ENCODE measurements around the gene ALCAM.

The ALCAM gene

GRCh38 chr3:105349684-105350387, 16.9 kb upstream of the ALCAM start:
- DNase-seq (ENCODE audit: low spot score): no peak

DNA sequence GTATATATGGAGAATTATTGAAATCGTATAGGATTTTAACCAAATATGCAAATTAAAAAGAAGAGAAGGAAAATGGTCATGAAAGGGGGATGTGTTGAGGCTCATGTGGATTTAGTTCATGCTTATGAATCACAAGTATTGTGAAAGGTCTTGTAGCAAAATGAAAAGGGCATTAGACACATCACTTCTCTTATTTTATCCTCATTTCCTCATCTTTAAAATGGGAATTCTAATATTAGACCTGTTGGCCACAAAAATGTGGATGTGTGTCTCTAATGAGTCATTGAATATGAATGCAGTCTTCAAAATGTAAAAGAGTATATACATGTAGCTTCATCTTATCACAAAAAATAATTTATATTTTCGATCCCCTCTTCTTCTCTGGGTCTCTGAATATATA, 14.9 kb upstream of the ALCAM start:
- DNase-seq (ENCODE audit: low spot score): no peak
- TF ChIP-seq, protein P1, sequence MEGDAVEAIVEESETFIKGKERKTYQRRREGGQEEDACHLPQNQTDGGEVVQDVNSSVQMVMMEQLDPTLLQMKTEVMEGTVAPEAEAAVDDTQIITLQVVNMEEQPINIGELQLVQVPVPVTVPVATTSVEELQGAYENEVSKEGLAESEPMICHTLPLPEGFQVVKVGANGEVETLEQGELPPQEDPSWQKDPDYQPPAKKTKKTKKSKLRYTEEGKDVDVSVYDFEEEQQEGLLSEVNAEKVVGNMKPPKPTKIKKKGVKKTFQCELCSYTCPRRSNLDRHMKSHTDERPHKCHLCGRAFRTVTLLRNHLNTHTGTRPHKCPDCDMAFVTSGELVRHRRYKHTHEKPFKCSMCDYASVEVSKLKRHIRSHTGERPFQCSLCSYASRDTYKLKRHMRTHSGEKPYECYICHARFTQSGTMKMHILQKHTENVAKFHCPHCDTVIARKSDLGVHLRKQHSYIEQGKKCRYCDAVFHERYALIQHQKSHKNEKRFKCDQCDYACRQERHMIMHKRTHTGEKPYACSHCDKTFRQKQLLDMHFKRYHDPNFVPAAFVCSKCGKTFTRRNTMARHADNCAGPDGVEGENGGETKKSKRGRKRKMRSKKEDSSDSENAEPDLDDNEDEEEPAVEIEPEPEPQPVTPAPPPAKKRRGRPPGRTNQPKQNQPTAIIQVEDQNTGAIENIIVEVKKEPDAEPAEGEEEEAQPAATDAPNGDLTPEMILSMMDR (IDR thresholded peaks at IDR 0.05; ENCODE audit: extremely low read depth, missing control alignments): no peak

More at GRCh38 chr3:105349684-105350387, 16.9 kb upstream of the ALCAM start:
- TF ChIP-seq, protein P1 (IDR thresholded peaks at IDR 0.05; ENCODE audit: extremely low read depth, missing control alignments): no peak

- no peak for DNase-seq (ENCODE audit: low spot score)
- TF ChIP-seq, protein P1 (IDR thresholded peaks at IDR 0.05; ENCODE audit: extremely low read depth, missing control alignments): no peak
These were observed 13.7 kb upstream of the ALCAM start for GRCh38 chr3:105352976-105353375.

GRCh38 chr3:105353485-105354161, 13.1 kb upstream of the ALCAM start:
- TF ChIP-seq, protein P1 (IDR thresholded peaks at IDR 0.05; ENCODE audit: extremely low read depth, missing control alignments): no peak
- DNase-seq (ENCODE audit: low spot score): no peak

DNA sequence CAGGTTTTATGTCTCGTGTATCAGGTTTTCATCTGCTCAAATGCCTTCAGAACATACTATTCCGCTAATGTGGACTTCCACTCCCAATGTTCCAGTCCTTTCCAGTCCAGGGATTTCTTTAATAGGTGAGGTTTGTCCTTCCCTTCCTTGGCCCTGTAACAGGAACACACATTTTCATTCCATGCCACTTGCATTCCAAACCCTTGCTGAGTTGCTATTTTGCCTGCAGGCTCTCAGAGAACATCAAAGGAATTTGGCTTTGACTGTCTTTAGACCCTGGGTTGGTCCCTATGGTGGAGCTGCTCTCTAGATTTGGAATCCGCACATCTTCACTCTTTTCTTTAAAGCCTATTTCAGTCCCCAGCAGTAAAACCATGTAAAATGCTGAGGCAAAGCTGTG, 12.3 kb upstream of the ALCAM start:
- TF ChIP-seq, protein P1 (IDR thresholded peaks at IDR 0.05; ENCODE audit: extremely low read depth, missing control alignments): no peak
- DNase-seq (ENCODE audit: low spot score): no peak

GRCh38 chr3:105355408-105356061, 11.2 kb upstream of the ALCAM start:
- TF ChIP-seq, protein P1 (IDR thresholded peaks at IDR 0.05; ENCODE audit: extremely low read depth, missing control alignments): no peak
- DNase-seq (ENCODE audit: low spot score): no peak

DNA sequence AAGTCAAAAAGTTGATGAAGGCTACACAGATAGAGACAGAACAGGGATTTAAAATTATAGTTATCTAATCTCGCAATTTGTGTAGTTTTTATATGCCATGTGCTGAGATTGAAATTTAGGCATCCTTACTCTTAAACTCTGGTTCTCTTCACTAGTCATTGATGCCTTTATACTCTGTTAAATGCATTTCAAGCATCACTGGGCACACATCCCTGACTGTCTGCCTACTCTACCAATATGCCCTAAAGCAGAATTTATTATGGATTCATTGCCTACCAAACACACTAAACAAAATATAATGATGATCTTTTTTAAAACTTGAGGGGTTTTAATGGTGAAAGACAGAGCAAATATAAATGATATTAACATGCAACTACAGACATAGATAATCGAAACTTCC, 10.3 kb upstream of the ALCAM start:
- no peak for DNase-seq (ENCODE audit: low spot score)
- TF ChIP-seq, protein P1 (IDR thresholded peaks at IDR 0.05; ENCODE audit: extremely low read depth, missing control alignments): no peak

Measured in GM20000 (cell line).